Muscle of arm (tissue), 12 donors: ENCODE measurements around the gene S100A11. TPM values are rescaled to one million over a fixed set of nuclear protein-coding genes. Genes with fewer than 3 reads are reported as not detected.

Experiments used
- DNase-seq: peaks from one replicate; pipeline ENCODE4 v3.0.0-alpha.2; 2013
- polyA plus RNA-seq, 12 donors: library from polyadenylated mRNA; unstranded; fragments of 120-200 nt; gene quantifications; one replicate each; pipeline ENCODE4 v1.2.1, GENCODE V29; 2013; ENCODE audit not compliant: insufficient read length in 12 of 12

Gene S100A11
- polyA plus RNA-seq, 12 donors: 136 to 469 (median 213) TPM; not detected in 1

GRCh38 chr1:152044386-152044785 is 7.6 kb upstream of the S100A11 start:
- DNase-seq: no peak

- DNase-seq: no peak
Observed at GRCh38 chr1:152043870-152044269, 7.1 kb upstream of the S100A11 start.

GRCh38 chr1:152042030-152042429 is 5.2 kb upstream of the S100A11 start:
- DNase-seq: no peak

- no peak for DNase-seq
Observed at GRCh38 chr1:152039886-152040285, 3.1 kb upstream of the S100A11 start.

GRCh38 chr1:152039461-152039860 is 2.7 kb upstream of the S100A11 start:
- no peak for DNase-seq

GRCh38 chr1:152038871-152039270 is 2.1 kb upstream of the S100A11 start:
- DNase-seq: no peak

- DNase-seq: peak; percentile 50
Observed at GRCh38 chr1:152035539-152036266, 1.1 kb downstream of the S100A11 start.

- DNase-seq: peak; percentile 23
Observed at GRCh38 chr1:152034654-152035538, 1.9 kb downstream of the S100A11 start.

GRCh38 chr1:152034324-152034653 is 2.5 kb downstream of the S100A11 start:
- no peak for DNase-seq

- DNase-seq: no peak
Observed at GRCh38 chr1:152029929-152030211, 6.9 kb downstream of the S100A11 start.

- no peak for DNase-seq
Observed at GRCh38 chr1:152029144-152029928, 7.5 kb downstream of the S100A11 start.

GRCh38 chr1:152026895-152027294 is 9.9 kb downstream of the S100A11 start:
- DNase-seq: no peak

- no peak for DNase-seq
Observed at GRCh38 chr1:152024223-152024622, 12.6 kb downstream of the S100A11 start.

GRCh38 chr1:152023221-152023620 is 13.6 kb downstream of the S100A11 start:
- DNase-seq: no peak

GRCh38 chr1:152022474-152022873 is 14.3 kb downstream of the S100A11 start:
- no peak for DNase-seq

- no peak for DNase-seq
Observed at GRCh38 chr1:152021569-152021968, 15.2 kb downstream of the S100A11 start.

GRCh38 chr1:152020849-152021248 is 16.0 kb downstream of the S100A11 start:
- no peak for DNase-seq

GRCh38 chr1:152018537-152018936 is 18.3 kb downstream of the S100A11 start:
- DNase-seq: no peak

- DNase-seq: no peak
Observed at GRCh38 chr1:152015766-152016165, 21.0 kb downstream of the S100A11 start.

- DNase-seq: no peak
Observed at GRCh38 chr1:152014943-152015342, 21.9 kb downstream of the S100A11 start.

- no peak for DNase-seq
Observed at GRCh38 chr1:152013664-152014237, 23.1 kb downstream of the S100A11 start.

- no peak for DNase-seq
Observed at GRCh38 chr1:152009691-152010090, 27.1 kb downstream of the S100A11 start.
